ENCODE data around the gene BRSK2. TPM values are rescaled to one million over a fixed set of nuclear protein-coding genes. Genes with fewer than 3 reads are reported as not detected.

BRSK2 gene
- total RNA-seq, 1 donor from 2014 or later, result 1.7 TPM

DNA sequence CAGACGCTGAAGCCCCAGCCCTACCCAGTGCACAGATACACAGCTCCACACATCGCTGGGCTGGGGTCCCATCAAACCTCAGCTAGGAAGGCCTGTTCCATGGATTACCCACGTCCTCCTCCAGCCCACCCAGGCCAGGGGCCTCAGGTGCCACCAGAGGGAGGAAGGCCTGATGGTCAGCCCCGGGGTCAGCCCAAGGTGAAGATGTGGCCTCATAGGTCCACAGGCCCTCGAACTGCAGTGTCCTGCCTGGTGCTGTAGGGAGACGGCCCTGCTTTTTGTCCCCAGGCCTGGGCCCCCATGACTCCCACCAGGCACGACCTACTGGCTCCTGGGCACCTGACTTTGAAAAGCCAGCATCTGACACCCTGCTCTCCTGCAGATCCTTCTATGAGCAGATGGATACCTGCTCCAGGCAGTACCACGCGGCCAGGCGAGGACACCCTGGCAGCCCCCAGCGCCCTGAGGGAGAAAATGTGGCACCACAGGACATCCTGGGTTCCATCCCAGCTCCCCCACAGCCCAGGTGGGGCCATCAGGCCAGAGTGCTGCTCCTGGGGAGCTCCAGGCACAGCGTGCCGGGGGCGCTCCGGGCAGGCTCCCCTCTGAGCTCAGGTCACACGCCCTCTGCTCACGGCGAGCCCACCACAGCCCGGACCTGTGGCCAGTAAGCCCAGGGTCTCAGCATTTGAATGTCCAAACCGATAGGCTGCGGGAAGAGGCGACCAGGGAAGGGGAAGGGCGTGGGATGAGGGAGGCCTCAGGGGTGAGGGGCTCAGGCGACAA, 112.6 kb downstream of the BRSK2 start:
- Mint-ChIP-seq H3K27ac (ENCODE audit: unreplicated experiment) (no peak overlapping the region), H3K4me3 (ENCODE audit: unreplicated experiment) (no peak overlapping the region), H3K4me1 (ENCODE audit: unreplicated experiment) (peaks cover 29% of the 10 kb centered on the region), H3K27me3 (ENCODE audit: unreplicated experiment) (no peaks in the 10 kb centered on the region), H3K36me3 (ENCODE audit: unreplicated experiment) (peaks cover 6% of the 10 kb centered on the region), H3K9me3 (ENCODE audit: unreplicated experiment) (no peaks in the 10 kb centered on the region)
- TF ChIP-seq, protein P1, sequence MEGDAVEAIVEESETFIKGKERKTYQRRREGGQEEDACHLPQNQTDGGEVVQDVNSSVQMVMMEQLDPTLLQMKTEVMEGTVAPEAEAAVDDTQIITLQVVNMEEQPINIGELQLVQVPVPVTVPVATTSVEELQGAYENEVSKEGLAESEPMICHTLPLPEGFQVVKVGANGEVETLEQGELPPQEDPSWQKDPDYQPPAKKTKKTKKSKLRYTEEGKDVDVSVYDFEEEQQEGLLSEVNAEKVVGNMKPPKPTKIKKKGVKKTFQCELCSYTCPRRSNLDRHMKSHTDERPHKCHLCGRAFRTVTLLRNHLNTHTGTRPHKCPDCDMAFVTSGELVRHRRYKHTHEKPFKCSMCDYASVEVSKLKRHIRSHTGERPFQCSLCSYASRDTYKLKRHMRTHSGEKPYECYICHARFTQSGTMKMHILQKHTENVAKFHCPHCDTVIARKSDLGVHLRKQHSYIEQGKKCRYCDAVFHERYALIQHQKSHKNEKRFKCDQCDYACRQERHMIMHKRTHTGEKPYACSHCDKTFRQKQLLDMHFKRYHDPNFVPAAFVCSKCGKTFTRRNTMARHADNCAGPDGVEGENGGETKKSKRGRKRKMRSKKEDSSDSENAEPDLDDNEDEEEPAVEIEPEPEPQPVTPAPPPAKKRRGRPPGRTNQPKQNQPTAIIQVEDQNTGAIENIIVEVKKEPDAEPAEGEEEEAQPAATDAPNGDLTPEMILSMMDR (IDR thresholded peaks at IDR 0.05), result no peak
- no peak for DNase-seq (ENCODE audit: extremely low spot score, unreplicated experiment)

DNA sequence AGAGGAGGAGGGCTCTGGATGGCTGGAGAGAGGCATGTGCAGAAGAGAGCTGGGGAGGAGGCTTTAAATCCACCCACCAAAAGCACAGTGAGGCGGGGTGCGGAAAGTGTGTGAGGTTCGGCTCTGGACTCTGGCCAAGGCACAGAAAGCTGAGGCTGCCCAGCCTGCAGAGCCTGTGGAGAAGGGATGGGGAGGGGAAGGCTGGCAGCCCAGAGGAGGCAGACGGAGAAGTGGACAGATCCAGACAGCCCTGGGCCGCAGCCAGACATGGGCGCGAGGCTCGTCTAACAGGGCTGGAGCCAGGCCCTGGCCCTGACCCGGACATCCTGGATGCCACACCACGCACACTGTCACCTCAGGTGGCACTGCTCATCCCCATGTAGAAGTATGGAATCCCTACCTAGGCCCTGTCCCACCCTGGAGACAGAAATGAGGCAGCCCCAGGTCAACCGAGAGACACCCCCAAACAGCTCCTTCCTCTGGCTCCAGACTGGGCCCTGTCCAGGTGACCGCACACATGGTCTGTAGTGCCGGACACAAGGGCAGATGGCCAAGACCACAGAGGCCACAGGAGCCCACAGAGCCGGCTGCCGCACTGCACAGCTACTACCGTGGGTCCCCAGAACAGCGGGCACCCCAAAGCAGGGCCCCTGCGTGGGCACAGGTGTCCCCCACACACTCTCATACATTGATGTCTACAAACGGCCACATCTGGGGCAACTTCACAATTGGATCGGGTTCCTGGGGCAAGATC, 113.4 kb downstream of the BRSK2 start:
- Mint-ChIP-seq H3K9me3 (ENCODE audit: unreplicated experiment) (no peaks in the 10 kb centered on the region), H3K27ac (ENCODE audit: unreplicated experiment) (no peak overlapping the region), H3K36me3 (ENCODE audit: unreplicated experiment) (peaks cover 6% of the 10 kb centered on the region), H3K4me3 (ENCODE audit: unreplicated experiment) (no peak overlapping the region), H3K27me3 (ENCODE audit: unreplicated experiment) (no peaks in the 10 kb centered on the region), H3K4me1 (ENCODE audit: unreplicated experiment) (peaks cover 29% of the 10 kb centered on the region)
- DNase-seq (ENCODE audit: extremely low spot score, unreplicated experiment), result no peak
- TF ChIP-seq, protein P1 (IDR thresholded peaks at IDR 0.05), result no peak

DNA sequence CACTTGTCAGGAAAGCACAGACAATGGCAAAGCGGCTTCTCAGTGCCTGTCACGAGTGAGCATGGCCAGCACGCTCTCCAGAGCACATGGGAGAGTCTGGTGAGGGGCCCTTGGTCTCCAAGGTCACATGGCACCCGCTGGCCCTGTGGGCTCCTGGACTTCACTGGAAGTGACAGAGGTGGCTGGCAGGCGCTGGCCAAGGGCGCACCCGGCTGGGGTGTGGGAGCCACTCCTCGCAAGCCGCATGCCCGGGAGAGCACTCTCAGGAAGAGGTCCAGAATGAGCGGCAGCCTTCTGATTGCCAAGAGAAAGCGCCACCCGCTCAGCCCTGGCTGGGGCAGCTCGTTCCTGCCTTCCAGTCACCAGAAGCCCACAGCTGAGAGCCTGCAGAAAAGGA, 114.0 kb downstream of the BRSK2 start:
- no peak overlapping the region for H3K27ac Mint-ChIP-seq (ENCODE audit: unreplicated experiment)
- H3K36me3 Mint-ChIP-seq (ENCODE audit: unreplicated experiment), result peaks cover 6% of the 10 kb centered on the region
- TF ChIP-seq, protein P1 (IDR thresholded peaks at IDR 0.05), result no peak
- H3K27me3 Mint-ChIP-seq (ENCODE audit: unreplicated experiment), result no peaks in the 10 kb centered on the region
- DNase-seq (ENCODE audit: extremely low spot score, unreplicated experiment), result no peak
- H3K9me3 Mint-ChIP-seq (ENCODE audit: unreplicated experiment), result no peaks in the 10 kb centered on the region
- H3K4me1 Mint-ChIP-seq (ENCODE audit: unreplicated experiment), result peaks cover 28% of the 10 kb centered on the region
- no peak overlapping the region for H3K4me3 Mint-ChIP-seq (ENCODE audit: unreplicated experiment)

DNA sequence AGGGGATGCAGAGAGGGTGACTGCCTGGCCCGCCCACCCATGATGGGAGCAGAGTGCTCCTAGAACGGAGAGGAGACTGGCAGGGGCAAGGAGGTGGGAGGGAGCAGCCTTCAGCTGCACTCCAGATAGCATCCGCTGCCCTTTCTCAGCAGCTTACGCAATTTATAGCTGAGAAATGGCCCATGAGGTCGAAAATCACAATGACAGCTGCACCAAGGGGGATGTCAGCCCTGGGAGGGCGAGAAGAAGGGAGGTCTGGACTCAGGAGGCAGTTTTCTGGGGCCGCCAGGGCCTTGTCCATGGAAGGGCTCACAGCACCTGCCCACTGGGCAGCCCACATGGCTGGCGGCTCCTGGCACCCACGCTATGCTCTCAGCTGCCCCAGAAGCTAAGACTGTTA, 114.4 kb downstream of the BRSK2 start:
- H3K36me3 Mint-ChIP-seq (ENCODE audit: unreplicated experiment), result peaks cover 3% of the 10 kb centered on the region
- H3K4me1 Mint-ChIP-seq (ENCODE audit: unreplicated experiment), result peaks cover 28% of the 10 kb centered on the region
- no peak for DNase-seq (ENCODE audit: extremely low spot score, unreplicated experiment)
- H3K4me3 Mint-ChIP-seq (ENCODE audit: unreplicated experiment), result no peak overlapping the region
- H3K27me3 Mint-ChIP-seq (ENCODE audit: unreplicated experiment), result no peaks in the 10 kb centered on the region
- no peak overlapping the region for H3K27ac Mint-ChIP-seq (ENCODE audit: unreplicated experiment)
- TF ChIP-seq, protein P1 (IDR thresholded peaks at IDR 0.05), result no peak
- no peaks in the 10 kb centered on the region for H3K9me3 Mint-ChIP-seq (ENCODE audit: unreplicated experiment)

Data from osteocyte (in vitro differentiated cells).